ENCODE results near the gene DDX50.

DNA sequence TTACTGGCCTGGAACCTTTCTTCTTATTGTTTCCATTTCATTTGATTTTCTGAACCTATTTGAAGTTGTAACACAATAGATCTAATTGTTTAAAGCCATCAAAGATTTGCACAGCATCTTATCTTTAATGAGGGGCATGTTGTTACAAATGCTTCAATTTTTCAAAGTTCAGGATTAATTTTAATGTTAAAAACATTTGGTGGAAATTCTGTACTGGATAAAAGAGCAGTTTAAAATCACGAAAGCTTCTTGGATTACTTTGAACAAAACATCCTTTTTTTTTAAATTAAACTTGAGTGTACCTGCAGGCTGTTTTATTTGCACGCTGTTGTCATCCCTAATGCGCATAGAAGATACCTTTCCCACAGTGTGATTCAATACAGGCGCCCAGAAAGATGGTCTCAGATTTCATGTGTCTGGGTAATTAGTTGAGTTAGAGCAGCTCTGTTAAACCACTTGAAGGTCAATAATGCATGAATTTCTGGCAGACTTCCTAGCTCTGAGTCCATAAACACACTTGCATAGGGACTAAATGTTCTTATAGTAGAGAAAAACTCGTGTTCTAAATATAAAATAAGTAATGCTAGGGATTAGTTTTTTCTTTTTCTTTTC is 29.3 kb upstream of the DDX50 start:
- TF ChIP-seq, protein P1, sequence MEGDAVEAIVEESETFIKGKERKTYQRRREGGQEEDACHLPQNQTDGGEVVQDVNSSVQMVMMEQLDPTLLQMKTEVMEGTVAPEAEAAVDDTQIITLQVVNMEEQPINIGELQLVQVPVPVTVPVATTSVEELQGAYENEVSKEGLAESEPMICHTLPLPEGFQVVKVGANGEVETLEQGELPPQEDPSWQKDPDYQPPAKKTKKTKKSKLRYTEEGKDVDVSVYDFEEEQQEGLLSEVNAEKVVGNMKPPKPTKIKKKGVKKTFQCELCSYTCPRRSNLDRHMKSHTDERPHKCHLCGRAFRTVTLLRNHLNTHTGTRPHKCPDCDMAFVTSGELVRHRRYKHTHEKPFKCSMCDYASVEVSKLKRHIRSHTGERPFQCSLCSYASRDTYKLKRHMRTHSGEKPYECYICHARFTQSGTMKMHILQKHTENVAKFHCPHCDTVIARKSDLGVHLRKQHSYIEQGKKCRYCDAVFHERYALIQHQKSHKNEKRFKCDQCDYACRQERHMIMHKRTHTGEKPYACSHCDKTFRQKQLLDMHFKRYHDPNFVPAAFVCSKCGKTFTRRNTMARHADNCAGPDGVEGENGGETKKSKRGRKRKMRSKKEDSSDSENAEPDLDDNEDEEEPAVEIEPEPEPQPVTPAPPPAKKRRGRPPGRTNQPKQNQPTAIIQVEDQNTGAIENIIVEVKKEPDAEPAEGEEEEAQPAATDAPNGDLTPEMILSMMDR (IDR thresholded peaks at IDR 0.05): no peak
- no peak for TF ChIP-seq SP1 (CRISPR knock-in tag; conservative IDR thresholded peaks at IDR 0.05)

Measured in WTC11 (cell line).